H9 (cell line): ENCODE data around the gene NBEA. TPM values are rescaled to one million over a fixed set of nuclear protein-coding genes. Genes with fewer than 3 reads are reported as not detected.

Experiments used
- DNase-seq: peaks from one replicate; pipeline ENCODE4 v3.0.0-alpha.2; 2017
- H2AFZ ChIP-seq: one replicate; pipeline ENCODE4 v1.6.1; 2013; ENCODE audit warnings: mild to moderate bottlenecking, low read length, control low read depth, moderate library complexity
- H2AK5ac ChIP-seq: 2 replicates; pipeline ENCODE4 v1.6.1; 2013; ENCODE audit warnings: low read length, control low read depth, mixed read lengths; ENCODE audit not compliant: insufficient read length
- H2BK120ac ChIP-seq: one replicate; pipeline ENCODE4 v1.6.1; 2013; ENCODE audit warnings: low read depth, mild to moderate bottlenecking, low read length, control low read depth, inconsistent platforms; ENCODE audit not compliant: poor library complexity, severe bottlenecking
- H2BK12ac ChIP-seq: 2 replicates; pipeline ENCODE4 v1.6.1; 2013; ENCODE audit warnings: low read length, control low read depth, mixed read lengths, low read depth; ENCODE audit not compliant: insufficient read length
- H2BK15ac ChIP-seq: 2 replicates; pipeline ENCODE4 v1.6.1; 2013; ENCODE audit warnings: low read depth, low read length, control low read depth
- H2BK20ac ChIP-seq: one replicate; pipeline ENCODE4 v1.6.1; 2013; ENCODE audit warnings: low read depth, mild to moderate bottlenecking, low read length, control low read depth, inconsistent platforms; ENCODE audit not compliant: poor library complexity, severe bottlenecking
- H2BK5ac ChIP-seq: 2 replicates; pipeline ENCODE4 v1.6.1; 2013; ENCODE audit warnings: low read length, control low read depth, mixed read lengths; ENCODE audit not compliant: insufficient read length
- H3K14ac ChIP-seq: 2 replicates; pipeline ENCODE4 v1.6.1; 2013; ENCODE audit warnings: low read length, control low read depth; ENCODE audit not compliant: insufficient read depth
- H3K18ac ChIP-seq: 2 replicates; pipeline ENCODE4 v1.6.1; 2013; ENCODE audit warnings: low read depth, mild to moderate bottlenecking, mixed read lengths, low read length, control low read depth; ENCODE audit not compliant: insufficient read length
- H3K23ac ChIP-seq: 2 replicates; pipeline ENCODE4 v1.6.1; 2013; ENCODE audit warnings: low read length, control low read depth, mixed read lengths, low read depth; ENCODE audit not compliant: insufficient read length
- H3K23me2 ChIP-seq: 2 replicates; pipeline ENCODE4 v1.6.1; 2013; ENCODE audit warnings: low read depth, mild to moderate bottlenecking, mixed read lengths, low read length, control low read depth; ENCODE audit not compliant: insufficient read length, poor library complexity, severe bottlenecking
- H3K27ac ChIP-seq: 2 replicates; pipeline ENCODE4 v1.5.1; 2013; ENCODE audit warnings: low read length, control low read depth, mixed read lengths, low read depth; ENCODE audit not compliant: insufficient read length
- H3K27me3 ChIP-seq: 2 replicates; pipeline ENCODE4 v1.6.1; 2013; ENCODE audit warnings: low read length, control low read depth, inconsistent platforms; ENCODE audit not compliant: insufficient read depth
- H3K4ac ChIP-seq: 2 replicates; pipeline ENCODE4 v1.6.1; 2013; ENCODE audit warnings: low read depth, mild to moderate bottlenecking, control low read depth, inconsistent platforms, low read length, moderate library complexity
- H3K4me1 ChIP-seq: 2 replicates; pipeline ENCODE4 v1.6.1; 2013; ENCODE audit warnings: low read length, control low read depth, inconsistent platforms; ENCODE audit not compliant: insufficient read depth
- H3K4me2 ChIP-seq: 2 replicates; pipeline ENCODE4 v1.6.1; 2013; ENCODE audit warnings: low read length, control low read depth, mixed read lengths; ENCODE audit not compliant: insufficient read length, insufficient read depth
- H3K56ac ChIP-seq: 2 replicates; pipeline ENCODE4 v1.6.1; 2013; ENCODE audit warnings: low read depth, mild to moderate bottlenecking, mixed read lengths, low read length, control low read depth; ENCODE audit not compliant: insufficient read length
- H3K79me1 ChIP-seq: 2 replicates; pipeline ENCODE4 v1.6.1; 2013; ENCODE audit warnings: low read depth, mild to moderate bottlenecking, moderate library complexity, low read length, control low read depth, inconsistent platforms; ENCODE audit not compliant: insufficient read depth, poor library complexity, severe bottlenecking
- H3K79me2 ChIP-seq: 2 replicates; pipeline ENCODE4 v1.6.1; 2013; ENCODE audit warnings: low read length, control low read depth, inconsistent platforms; ENCODE audit not compliant: insufficient read depth
- H3K9ac ChIP-seq: 2 replicates; pipeline ENCODE4 v1.6.1; 2013; ENCODE audit warnings: low read length, control low read depth, mixed read lengths; ENCODE audit not compliant: insufficient read length; ENCODE audit errors: extremely low read depth
- H3K9me3 ChIP-seq: one replicate; pipeline ENCODE4 v1.6.1; 2013; ENCODE audit warnings: low read depth, low read length, inconsistent platforms; ENCODE audit not compliant: control insufficient read depth
- H3T11ph ChIP-seq: one replicate; pipeline ENCODE4 v1.6.1; 2013; ENCODE audit warnings: mild to moderate bottlenecking, low read length, control low read depth, inconsistent platforms
- H4K20me1 ChIP-seq: one replicate; pipeline ENCODE4 v1.6.1; 2013; ENCODE audit not compliant: control insufficient read depth, insufficient read length, insufficient read depth
- H4K5ac ChIP-seq: 2 replicates; pipeline ENCODE4 v1.6.1; 2013; ENCODE audit warnings: low read depth, mild to moderate bottlenecking, mixed read lengths, low read length, control low read depth; ENCODE audit not compliant: insufficient read length
- H4K8ac ChIP-seq: replicated peaks from 2 replicates; pipeline ENCODE4 v1.6.1; 2013; ENCODE audit warnings: low read length, control low read depth, mixed read lengths, low read depth; ENCODE audit not compliant: insufficient read length
- H4K91ac ChIP-seq: 2 replicates; pipeline ENCODE4 v1.6.1; 2013; ENCODE audit warnings: low read depth, mild to moderate bottlenecking, moderate library complexity, mixed read lengths, low read length, control low read depth; ENCODE audit not compliant: insufficient read length
- H3K27ac Mint-ChIP-seq, 3 experiments: 2 replicates in 2 of 3; 3 replicates in 1 of 3; pipeline ENCODE4 v1.8.0; 2020 to 2021; ENCODE audit warnings: mixed read lengths in 3 of 3, mild to moderate bottlenecking in 1 of 3, moderate library complexity in 1 of 3
- H3K27me3 Mint-ChIP-seq: 2 replicates; pipeline ENCODE4 v1.8.0; 2021; ENCODE audit warnings: low read depth, mild to moderate bottlenecking, moderate library complexity, mixed read lengths
- H3K36me3 Mint-ChIP-seq, 3 experiments: 2 replicates in 2 of 3; 3 replicates in 1 of 3; pipeline ENCODE4 v1.8.0; 2020 to 2021; ENCODE audit warnings: low read depth in 3 of 3, mixed read lengths in 3 of 3; ENCODE audit not compliant: insufficient read depth in 1 of 3
- H3K4me1 Mint-ChIP-seq, 2 experiments: 2 replicates each; pipeline ENCODE4 v1.8.0; 2020; ENCODE audit warnings: mixed read lengths in 2 of 2
- H3K4me3 Mint-ChIP-seq, 2 experiments: 2 replicates in 1 of 2; 3 replicates in 1 of 2; pipeline ENCODE4 v1.8.0; 2020 to 2021; ENCODE audit warnings: mild to moderate bottlenecking in 2 of 2, mixed read lengths in 2 of 2, moderate library complexity in 1 of 2
- H3K9me3 Mint-ChIP-seq, 2 experiments: 2 replicates in 1 of 2; 3 replicates in 1 of 2; pipeline ENCODE4 v1.8.0; 2020; ENCODE audit warnings: mild to moderate bottlenecking in 2 of 2, mixed read lengths in 2 of 2, moderate library complexity in 1 of 2
- WGBS: extraction: QIAGEN DNeasy Blood & Tissue Kit; methylation state at CpG from one replicate; pipeline ENCODE4 v1.1.7; 2013; ENCODE audit warnings: missing lambda C conversion rate, low lambda C conversion rate, mixed read lengths; ENCODE audit not compliant: insufficient read length; ENCODE audit errors: extremely low coverage; 5-methylcytosine and 5-hydroxymethylcytosine counted together
- total RNA-seq: library from RNA; stranded (reverse); gene quantifications from 2 replicates; pipeline ENCODE4 v1.2.1, GENCODE V29; 2021
- TF ChIP-seq, protein P1 (sequence below): fragments of 200-600 bp; sonication (generic); conservative IDR thresholded peaks from 3 replicates; pipeline ENCODE4 v1.8.0; 2021; ENCODE audit warnings: antibody characterized with exemption, mild to moderate bottlenecking

Gene NBEA
- total RNA-seq, 1 experiment from 2014 or later = 17.3 TPM

DNA sequence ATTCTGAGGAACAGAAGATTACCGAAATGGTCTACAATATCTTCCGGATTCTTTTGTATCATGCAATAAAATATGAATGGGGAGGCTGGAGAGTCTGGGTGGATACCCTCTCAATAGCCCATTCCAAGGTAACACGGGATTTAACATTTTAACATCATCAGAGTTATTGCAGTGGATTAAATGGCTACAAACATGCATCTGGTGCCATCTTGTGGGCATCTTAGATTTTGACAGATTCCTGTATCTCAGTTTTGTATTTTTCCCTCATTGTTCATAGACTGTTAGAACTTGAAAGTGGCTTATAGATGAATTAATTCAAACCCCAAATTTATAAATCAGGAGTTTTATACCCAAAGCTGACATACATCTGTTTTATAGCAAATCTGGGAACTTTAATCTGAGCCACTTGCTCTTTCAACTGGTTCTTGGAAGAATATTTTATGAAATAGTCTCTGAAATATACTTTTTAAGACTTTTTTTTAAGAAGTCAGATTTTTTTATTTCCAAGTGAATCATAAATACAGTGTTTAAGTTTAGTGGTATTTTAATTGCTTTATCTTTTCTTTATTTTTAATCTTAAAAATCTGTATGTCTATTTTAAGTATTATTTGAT lies 215.2 kb downstream of the NBEA start:
- Histone ChIP-seq H3K9ac (no peak overlapping the region), H2BK120ac (no peak overlapping the region), H2BK12ac (no peak overlapping the region), H2AK5ac (no peak overlapping the region), H3K79me1 (no peaks in the 10 kb centered on the region), H2BK20ac (no peak overlapping the region), H3K56ac (no peak overlapping the region), H3K23ac (no peak overlapping the region), H3K23me2 (no peaks in the 10 kb centered on the region), H4K5ac (no peak overlapping the region), H3K79me2 (no peaks in the 10 kb centered on the region), H3K27ac (no peak overlapping the region), H2AFZ (no peak overlapping the region), H3K9me3 (no peaks in the 10 kb centered on the region), H2BK5ac (no peak overlapping the region), H4K20me1 (no peaks in the 10 kb centered on the region), H3K4me1 (no peaks in the 10 kb centered on the region), H3K4ac (no peak overlapping the region), H4K91ac (no peak overlapping the region), H3K14ac (no peak overlapping the region), H4K8ac (no peak overlapping the region), H3K4me2 (no peak overlapping the region), H3T11ph (no peak overlapping the region), H2BK15ac (no peak overlapping the region), H3K27me3 (no peaks in the 10 kb centered on the region), H3K18ac (no peak overlapping the region)
- no CpG with 5 or more reads among the region's 3 CpGs for WGBS
- TF ChIP-seq, protein P1, sequence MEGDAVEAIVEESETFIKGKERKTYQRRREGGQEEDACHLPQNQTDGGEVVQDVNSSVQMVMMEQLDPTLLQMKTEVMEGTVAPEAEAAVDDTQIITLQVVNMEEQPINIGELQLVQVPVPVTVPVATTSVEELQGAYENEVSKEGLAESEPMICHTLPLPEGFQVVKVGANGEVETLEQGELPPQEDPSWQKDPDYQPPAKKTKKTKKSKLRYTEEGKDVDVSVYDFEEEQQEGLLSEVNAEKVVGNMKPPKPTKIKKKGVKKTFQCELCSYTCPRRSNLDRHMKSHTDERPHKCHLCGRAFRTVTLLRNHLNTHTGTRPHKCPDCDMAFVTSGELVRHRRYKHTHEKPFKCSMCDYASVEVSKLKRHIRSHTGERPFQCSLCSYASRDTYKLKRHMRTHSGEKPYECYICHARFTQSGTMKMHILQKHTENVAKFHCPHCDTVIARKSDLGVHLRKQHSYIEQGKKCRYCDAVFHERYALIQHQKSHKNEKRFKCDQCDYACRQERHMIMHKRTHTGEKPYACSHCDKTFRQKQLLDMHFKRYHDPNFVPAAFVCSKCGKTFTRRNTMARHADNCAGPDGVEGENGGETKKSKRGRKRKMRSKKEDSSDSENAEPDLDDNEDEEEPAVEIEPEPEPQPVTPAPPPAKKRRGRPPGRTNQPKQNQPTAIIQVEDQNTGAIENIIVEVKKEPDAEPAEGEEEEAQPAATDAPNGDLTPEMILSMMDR = peak; percentile 82
- no peaks in the 10 kb centered on the region for H3K27me3 Mint-ChIP-seq
- DNase-seq = no peak
- H3K9me3 Mint-ChIP-seq = no peaks in the 10 kb centered on the region
- H3K4me1 Mint-ChIP-seq = peaks cover 4 to 12% of the 10 kb centered on the region in 2 experiments
- H3K27ac Mint-ChIP-seq = no peak overlapping the region
- H3K36me3 Mint-ChIP-seq = peaks cover 6 to 15% (median 13%) of the 10 kb centered on the region in 3 experiments; a peak in 6 of 7 replicates
- no peak overlapping the region for H3K4me3 Mint-ChIP-seq
